Mucosa of rectum (tissue), 2 donors: ENCODE measurements around the gene SEMA5B.

Source experiments
- H3K27ac ChIP-seq, 2 donors: one replicate each; pipeline ENCODE4 v1.7.0; 2013; ENCODE audit warnings: inconsistent platforms in 2 of 2, low read depth in 2 of 2, low read length in 2 of 2
- H3K27me3 ChIP-seq, 2 donors: one replicate each; pipeline ENCODE4 v1.7.0; 2013; ENCODE audit warnings: low read length in 2 of 2; ENCODE audit not compliant: control insufficient read depth in 2 of 2, insufficient read depth in 2 of 2
- H3K36me3 ChIP-seq, 2 donors: one replicate each; pipeline ENCODE4 v1.7.0; 2013; ENCODE audit warnings: low read length in 2 of 2; ENCODE audit not compliant: control insufficient read depth in 2 of 2, insufficient read depth in 2 of 2
- H3K4me1 ChIP-seq, 2 donors: one replicate each; pipeline ENCODE4 v1.7.0; 2013; ENCODE audit warnings: low read length in 2 of 2, mild to moderate bottlenecking in 1 of 2; ENCODE audit not compliant: control insufficient read depth in 2 of 2, insufficient read depth in 2 of 2
- H3K4me3 ChIP-seq, 2 donors: one replicate each; pipeline ENCODE4 v1.7.0; 2013; ENCODE audit warnings: low read length in 2 of 2
- H3K9ac ChIP-seq, 2 donors: one replicate each; pipeline ENCODE4 v1.7.0; 2013; ENCODE audit warnings: low read length in 2 of 2, low read depth in 1 of 2, mild to moderate bottlenecking in 1 of 2
- H3K9me3 ChIP-seq, 2 donors: one replicate each; pipeline ENCODE4 v1.7.0; 2013; ENCODE audit warnings: low read length in 2 of 2; ENCODE audit not compliant: control insufficient read depth in 2 of 2
- donor health status: healthy.
- donor health status: Normal muscosa, but diverticular disease.

The SEMA5B gene

GRCh38 chr3:122941228-122942206 is 86.0 kb downstream of the SEMA5B start:
- H3K27ac ChIP-seq: no peak overlapping the region

GRCh38 chr3:122940628-122941086 is 86.9 kb downstream of the SEMA5B start:
- no peak overlapping the region for H3K9ac ChIP-seq
- no peak overlapping the region for H3K27ac ChIP-seq
- no peaks in the 10 kb centered on the region for H3K9me3 ChIP-seq
- no peaks in the 10 kb centered on the region for H3K36me3 ChIP-seq
- H3K27me3 ChIP-seq: no peaks in the 10 kb centered on the region
- no peaks in the 10 kb centered on the region for H3K4me1 ChIP-seq
- H3K4me3 ChIP-seq: no peak overlapping the region

More at GRCh38 chr3:122941228-122942206, 86.0 kb downstream of the SEMA5B start:
- H3K27me3 ChIP-seq: no peaks in the 10 kb centered on the region
- no peak overlapping the region for H3K9ac ChIP-seq
- H3K36me3 ChIP-seq: no peaks in the 10 kb centered on the region
- no peaks in the 10 kb centered on the region for H3K9me3 ChIP-seq
- no peaks in the 10 kb centered on the region for H3K4me1 ChIP-seq
- H3K4me3 ChIP-seq: no peak overlapping the region

GRCh38 chr3:122938783-122939425 is 88.7 kb downstream of the SEMA5B start:
- Histone ChIP-seq H3K36me3 (no peaks in the 10 kb centered on the region), H3K27me3 (no peaks in the 10 kb centered on the region), H3K4me3 (no peak overlapping the region), H3K9ac (no peak overlapping the region), H3K4me1 (no peaks in the 10 kb centered on the region), H3K9me3 (no peaks in the 10 kb centered on the region), H3K27ac (no peak overlapping the region)

DNA sequence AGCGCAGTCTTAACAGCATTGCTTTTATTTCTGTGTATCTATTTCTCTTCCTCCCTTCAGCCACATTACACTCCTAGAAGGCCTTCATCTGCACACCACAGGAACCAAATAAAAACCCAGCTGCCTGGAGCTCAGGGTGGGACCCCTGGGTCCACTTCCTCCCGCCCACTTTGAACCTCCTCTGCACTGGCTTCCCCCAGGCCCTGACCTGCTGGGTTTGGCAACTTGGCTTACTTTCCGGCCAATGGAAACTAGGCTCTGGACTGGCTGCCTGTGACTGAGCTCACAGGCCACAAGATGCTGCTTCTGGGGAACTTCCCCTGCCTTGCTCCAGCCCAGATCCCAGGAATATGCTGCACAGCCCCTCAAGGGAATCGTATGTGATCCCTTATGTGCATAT is 89.8 kb downstream of the SEMA5B start:
- no peak overlapping the region for H3K4me3 ChIP-seq
- H3K9ac ChIP-seq: no peak overlapping the region
- H3K4me1 ChIP-seq: no peaks in the 10 kb centered on the region
- H3K9me3 ChIP-seq: no peaks in the 10 kb centered on the region
- no peak overlapping the region for H3K27ac ChIP-seq
- H3K27me3 ChIP-seq: no peaks in the 10 kb centered on the region
- H3K36me3 ChIP-seq: no peaks in the 10 kb centered on the region

GRCh38 chr3:122936986-122937385 is 90.6 kb downstream of the SEMA5B start:
- Histone ChIP-seq H3K36me3 (no peaks in the 10 kb centered on the region), H3K9me3 (no peaks in the 10 kb centered on the region), H3K9ac (no peak overlapping the region), H3K4me1 (no peaks in the 10 kb centered on the region), H3K4me3 (no peak overlapping the region), H3K27ac (no peak overlapping the region), H3K27me3 (no peaks in the 10 kb centered on the region)

GRCh38 chr3:122936335-122936734 is 91.2 kb downstream of the SEMA5B start:
- Histone ChIP-seq H3K4me3 (no peak overlapping the region), H3K36me3 (no peaks in the 10 kb centered on the region), H3K27me3 (no peaks in the 10 kb centered on the region), H3K27ac (no peak overlapping the region), H3K9me3 (no peaks in the 10 kb centered on the region), H3K9ac (no peak overlapping the region), H3K4me1 (no peaks in the 10 kb centered on the region)

GRCh38 chr3:122934251-122934650 is 93.3 kb downstream of the SEMA5B start:
- Histone ChIP-seq H3K4me1 (no peaks in the 10 kb centered on the region), H3K9me3 (no peaks in the 10 kb centered on the region), H3K9ac (no peak overlapping the region), H3K27me3 (no peaks in the 10 kb centered on the region), H3K36me3 (no peaks in the 10 kb centered on the region), H3K4me3 (no peak overlapping the region), H3K27ac (no peak overlapping the region)

- Histone ChIP-seq H3K4me1 (no peaks in the 10 kb centered on the region), H3K36me3 (no peaks in the 10 kb centered on the region), H3K27ac (no peak overlapping the region), H3K9ac (no peak overlapping the region), H3K9me3 (no peaks in the 10 kb centered on the region), H3K4me3 (no peak overlapping the region), H3K27me3 (no peaks in the 10 kb centered on the region)
Observed at GRCh38 chr3:122932251-122932967, 95.2 kb downstream of the SEMA5B start.

GRCh38 chr3:122931636-122932035 is 95.9 kb downstream of the SEMA5B start:
- Histone ChIP-seq H3K27me3 (no peaks in the 10 kb centered on the region), H3K27ac (no peak overlapping the region), H3K9me3 (no peaks in the 10 kb centered on the region), H3K36me3 (no peaks in the 10 kb centered on the region), H3K4me1 (no peaks in the 10 kb centered on the region), H3K4me3 (no peak overlapping the region), H3K9ac (no peak overlapping the region)
